ENCODE results near the gene UBE2S. TPM values are rescaled to one million over a fixed set of nuclear protein-coding genes. Genes with fewer than 3 reads are reported as not detected.
A peak's percentile ranks its signal among the peaks of the same experiment; 100 is the strongest.

UBE2S gene
- total and polyA plus RNA-seq, 2 of the 8 experiments (the other 6 are each of a cell fraction or from before 2014, with no cell fraction given), result 398 to 530 TPM

DNA sequence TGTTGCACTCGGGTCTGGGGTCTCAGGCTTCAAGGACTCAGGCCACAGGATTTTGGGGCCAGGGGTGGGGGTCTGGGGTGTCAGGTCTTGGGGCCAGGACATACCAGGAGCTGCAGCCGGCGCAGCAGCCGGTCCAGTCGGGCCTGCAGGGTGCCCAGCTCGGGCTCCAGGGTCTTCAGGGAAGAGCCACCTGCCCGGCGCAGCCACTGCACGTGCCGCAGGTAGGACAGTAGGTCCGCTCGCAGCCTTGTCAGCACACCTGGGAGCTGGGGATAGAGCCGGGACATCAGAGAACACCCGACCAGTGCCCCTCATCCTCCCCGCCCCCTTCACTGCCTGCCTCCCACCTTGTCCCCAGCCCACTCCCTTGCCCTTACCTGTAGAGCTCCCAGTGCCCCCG, 39.5 kb downstream of the UBE2S start:
- no peak for FAIRE-seq
- Histone ChIP-seq H3K4me2 (ENCODE audit: insufficient read depth in 1 of 2, low read depth in 2 of 2, low read length in 2 of 2) (0 out of 4 replicates have a peak overlapping the region, but pooled peaks of 1 of the 2 experiments have one; percentile 58), H3K36me3 (ENCODE audit: control insufficient read depth in 2 of 4, insufficient read depth in 4 of 4, low read length in 3 of 4) (no peaks in the 10 kb centered on the region)

More for the DNA sequence above, 39.5 kb downstream of the UBE2S start:
- Histone ChIP-seq H3K56ac (replicated peaks; ENCODE audit: insufficient read length, low read depth, low read length) (no peak overlapping the region), H3K4me3 (ENCODE audit: extremely low read depth in 1 of 4, insufficient read depth in 2 of 4, low read depth in 3 of 4, low read length in 4 of 4) (no peak overlapping the region), H3K79me1 (ENCODE audit: low read depth, low read length) (no peaks in the 10 kb centered on the region), H3K18ac (ENCODE audit: extremely low read depth, low read length) (no peak overlapping the region), H3K4ac (replicated peaks; ENCODE audit: insufficient read length, low read depth, low read length) (no peak overlapping the region), H2BK15ac (ENCODE audit: low read length) (peak overlapping the region; percentile 72; the same call in 1 of the 2 replicates), H3K9me3 (ENCODE audit: insufficient read depth in 2 of 2, low read depth in 1 of 2, low read length in 1 of 2) (no peaks in the 10 kb centered on the region), H3K27me3 (replicated peaks in 1 of 4; ENCODE audit: control insufficient read depth in 3 of 4, extremely low read depth in 1 of 4, insufficient read depth in 3 of 4, low read length in 3 of 4) (peaks cover 16 to 49% (median 42%) of the 10 kb centered on the region in 4 experiments), H4K20me1 (replicated peaks in 1 of 2; ENCODE audit: control insufficient read depth in 1 of 2, insufficient read depth in 2 of 2, low read length in 2 of 2) (no peaks in the 10 kb centered on the region), H2BK20ac (ENCODE audit: low read length) (no peak overlapping the region), H2AFZ (ENCODE audit: low read length) (no peak overlapping the region), H3K14ac (ENCODE audit: insufficient read length) (no peak overlapping the region), H3K27ac (ENCODE audit: low read depth, low read length) (no peak overlapping the region), H3K23me2 (ENCODE audit: low read depth, low read length) (peaks cover 9% of the 10 kb centered on the region; the same call in 1 of the 2 replicates), H2BK5ac (ENCODE audit: low read depth, low read length) (no peak overlapping the region), H2AK5ac (ENCODE audit: low read depth, low read length) (no peak overlapping the region), H4K91ac (replicated peaks; ENCODE audit: insufficient read length, low read length) (no peak overlapping the region), H4K8ac (ENCODE audit: extremely low read depth, insufficient read depth, low read length) (no peak overlapping the region), H3K79me2 (ENCODE audit: control insufficient read depth in 1 of 2, insufficient read depth in 2 of 2, low read length in 2 of 2) (no peaks in the 10 kb centered on the region), H2BK120ac (replicated peaks; ENCODE audit: low read depth, low read length) (no peak overlapping the region), H2BK12ac (ENCODE audit: low read depth, low read length) (0 out of 2 replicates have a peak overlapping the region, but pooled peaks have one; percentile 43), H3K23ac (ENCODE audit: insufficient read length) (no peak overlapping the region), H4K5ac (ENCODE audit: insufficient read length, low read depth, low read length) (no peak overlapping the region), H3K9ac (replicated peaks in 1 of 4; ENCODE audit: extremely low read depth in 1 of 4, low read depth in 3 of 4, low read length in 3 of 4) (no peak overlapping the region), H3K4me1 (replicated peaks in 1 of 4; ENCODE audit: control insufficient read depth in 3 of 4, insufficient read depth in 4 of 4, low read length in 3 of 4) (peaks cover 0 to 21% (median 15%) of the 10 kb centered on the region in 4 experiments; a peak in 6 of 7 replicates)
- DNase-seq (ENCODE audit: low read depth in 1 of 2, low spot score in 2 of 2), result no peak
- ChIA-PET CTCF (ENCODE audit: partially characterized antibody) (interaction anchor here (0.7 to 1.5 kb wide), 13 partner anchors 10 to 119 kb away, joined by 3 to 8 read pairs (median 3); no protein-coding TSS in a partner anchor), POLR2A (ENCODE audit: partially characterized antibody) (interaction anchor here (1.2 to 7.1 kb wide), 9 partner anchors 9 to 109 kb away, joined by 3 to 58 read pairs (median 14); partner anchors contain the start of genes KMT5C, RPL28, TMEM190 and TMEM238)
- TF ChIP-seq RAD21 (IDR thresholded peaks at IDR 0.05 in 1 of 2, conservative IDR thresholded peaks at IDR 0.05 in 1 of 2; ENCODE audit: low read depth in 2 of 2, low read length in 2 of 2), result no peak
- TF ChIP-seq EZH2 (IDR thresholded peaks at IDR 0.05; ENCODE audit: low read depth, low read length, severe bottlenecking), result no peak
- TF ChIP-seq FOSL1 (IDR thresholded peaks at IDR 0.05; ENCODE audit: insufficient read depth, low read depth, low read length), result no peak
- no peak for TF ChIP-seq EP300 (IDR thresholded peaks at IDR 0.05; ENCODE audit: borderline replicate concordance in 1 of 2, low read depth in 2 of 2, low read length in 2 of 2)
- no peak for TF ChIP-seq SP1 (IDR thresholded peaks at IDR 0.05; ENCODE audit: low read depth, low read length)
- TF ChIP-seq POU5F1 (IDR thresholded peaks at IDR 0.05; ENCODE audit: low read depth, low read length), result no peak
- TF ChIP-seq PHF8 (conservative IDR thresholded peaks at IDR 0.05; ENCODE audit: low read depth, low read length), result no peak
- no peak for TF ChIP-seq SIX5 (IDR thresholded peaks at IDR 0.05; ENCODE audit: low read depth, low read length)
- TF ChIP-seq POLR2AphosphoS5 (IDR thresholded peaks at IDR 0.05; ENCODE audit: low read depth, low read length), result no peak
- no peak for TF ChIP-seq TAF1 (IDR thresholded peaks at IDR 0.05; ENCODE audit: low read depth, low read length)
- TF ChIP-seq CTBP2 (IDR thresholded peaks at IDR 0.05; ENCODE audit: borderline replicate concordance, insufficient read depth, insufficient read length, low read length), result no peak
- 65% methylated on average over 4 of the region's 16 CpGs; no CpG with 5 or more reads in 1 of the 2 experiments for WGBS, 2 experiments (ENCODE audit: extremely low coverage in 1 of 2, insufficient coverage in 1 of 2, insufficient read length in 1 of 2, insufficient replicate concordance in 2 of 2, low coverage in 1 of 2, low lambda C conversion rate in 2 of 2, missing lambda C conversion rate in 1 of 2)

Measured in H1 (cell line).